ENCODE results near the gene PLEKHG5.

Gene PLEKHG5

GRCh38 chr1:6427441-6428390, 63.8 kb downstream of the PLEKHG5 start:
- DNase-seq (ENCODE audit: low read depth in 4 of 4, low spot score in 1 of 4): no peak

- no peak for DNase-seq (ENCODE audit: low read depth in 4 of 4, low spot score in 1 of 4)
These were observed 64.5 kb downstream of the PLEKHG5 start for GRCh38 chr1:6426972-6427350.

- DNase-seq (ENCODE audit: low read depth in 4 of 4, low spot score in 1 of 4): no peak
These were observed 65.0 kb downstream of the PLEKHG5 start for GRCh38 chr1:6426277-6426971.

GRCh38 chr1:6425658-6426057, 65.8 kb downstream of the PLEKHG5 start:
- no peak for DNase-seq (ENCODE audit: low read depth in 4 of 4, low spot score in 1 of 4)

- DNase-seq (ENCODE audit: low read depth in 4 of 4, low spot score in 1 of 4): no peak
These were observed 66.6 kb downstream of the PLEKHG5 start, which contains the start of gene ESPN for GRCh38 chr1:6424619-6425593. Gene ESPN (plus strand): TSS chr1:6424776. CDS start chr1:6424956, 180 bp downstream.

- DNase-seq (ENCODE audit: low read depth in 4 of 4, low spot score in 1 of 4): no peak
These were observed 67.4 kb downstream of the PLEKHG5 start for GRCh38 chr1:6424000-6424565.

GRCh38 chr1:6423321-6423999, 68.0 kb downstream of the PLEKHG5 start:
- DNase-seq (ENCODE audit: low read depth in 4 of 4, low spot score in 1 of 4): peak; percentile 42 to 62 (median 48)

GRCh38 chr1:6421266-6421665, 70.2 kb downstream of the PLEKHG5 start:
- no peak for DNase-seq (ENCODE audit: low read depth in 4 of 4, low spot score in 1 of 4)

GRCh38 chr1:6420454-6421042, 70.9 kb downstream of the PLEKHG5 start:
- DNase-seq (ENCODE audit: low read depth in 4 of 4, low spot score in 1 of 4): no peak

- no peak for DNase-seq (ENCODE audit: low read depth in 4 of 4, low spot score in 1 of 4)
These were observed 71.5 kb downstream of the PLEKHG5 start, which contains the start of gene HES2 for GRCh38 chr1:6419804-6420453. Gene HES2 (minus strand): TSS chr1:6419919. CDS start chr1:6419820, 99 bp downstream.

- DNase-seq (ENCODE audit: low read depth in 4 of 4, low spot score in 1 of 4): no peak
These were observed 72.1 kb downstream of the PLEKHG5 start for GRCh38 chr1:6419397-6419803.

GRCh38 chr1:6418668-6419396, 72.6 kb downstream of the PLEKHG5 start:
- no peak for DNase-seq (ENCODE audit: low read depth in 4 of 4, low spot score in 1 of 4)

GRCh38 chr1:6417961-6418667, 73.4 kb downstream of the PLEKHG5 start:
- DNase-seq (ENCODE audit: low read depth in 4 of 4, low spot score in 1 of 4): no peak
